ENCODE results near the gene CLEC18B.
"Not testable (repeated sequence)": the region's sequence is repeated elsewhere in the genome, so short reads cannot be mapped to it uniquely, and the experiment has no call there.

- TF ChIP-seq CTCF (conservative IDR thresholded peaks at IDR 0.05; ENCODE audit: low read depth, low read length); EZH2phosphoT487 (IDR thresholded peaks at IDR 0.05; ENCODE audit: borderline replicate concordance, low read length); EZH2 (IDR thresholded peaks at IDR 0.05; ENCODE audit: low read length, unreplicated experiment): not testable (repeated sequence)
Observed at GRCh38 chr16:74382339-74383034, 38.8 kb downstream of the CLEC18B start.

Data from PC-3 (cell line).